GM19035 (cell line): Measurements from ENCODE around the gene PDE11A.
"Not testable (repeated sequence)": the region's sequence is repeated elsewhere in the genome, so short reads cannot be mapped to it uniquely, and the experiment has no call there.

Experiments used
- ATAC-seq: cut with Tn5 transposase; IDR thresholded peaks from one replicate; pipeline ENCODE4 v1.9.1; 2021; ENCODE audit not compliant: unreplicated experiment

PDE11A gene

GRCh38 chr2:177830881-177831386 is 241.6 kb downstream of the PDE11A start:
- ATAC-seq, result no peak

GRCh38 chr2:177828557-177828956 is 244.0 kb downstream of the PDE11A start:
- ATAC-seq, result no peak

GRCh38 chr2:177826897-177827296 is 245.7 kb downstream of the PDE11A start:
- ATAC-seq, result no peak

GRCh38 chr2:177822941-177823340 is 249.6 kb downstream of the PDE11A start:
- no peak for ATAC-seq

DNA sequence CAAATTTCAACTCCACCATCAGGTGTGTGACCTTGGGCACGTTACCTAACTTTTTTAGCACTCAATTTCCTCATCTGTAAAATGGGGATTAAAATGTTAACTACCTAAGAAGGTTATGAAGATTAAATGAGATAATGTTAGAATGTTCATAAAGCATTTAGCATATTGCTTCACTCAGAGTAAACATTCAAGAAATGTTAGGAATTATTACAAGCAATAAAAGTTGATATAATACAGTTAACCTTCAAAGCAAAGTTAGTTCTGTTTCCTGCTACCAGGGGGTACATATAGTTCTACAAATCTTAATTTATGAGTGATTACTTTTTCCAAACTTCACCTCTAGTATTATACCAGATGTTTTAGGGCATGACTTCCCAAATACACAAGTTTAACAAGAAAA is 254.2 kb downstream of the PDE11A start:
- ATAC-seq, result no peak

DNA sequence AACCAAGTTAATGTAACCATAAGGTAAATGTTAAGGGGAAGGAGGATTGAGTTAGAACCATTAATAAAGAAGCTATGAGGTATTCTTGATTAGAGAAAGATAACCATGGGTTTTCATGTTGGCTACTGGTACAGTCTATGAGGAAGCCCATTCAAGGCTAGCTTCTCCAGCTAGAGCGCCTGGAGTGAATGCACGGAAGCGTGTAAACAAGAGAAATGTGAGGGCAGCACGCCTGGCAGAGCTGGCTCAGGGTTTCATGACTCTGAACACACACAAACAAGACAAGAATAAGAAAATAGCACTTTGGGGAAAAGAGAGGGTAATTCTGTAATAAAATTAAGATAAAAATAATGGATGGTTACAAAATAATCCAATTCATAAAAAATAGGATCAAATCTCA is 255.3 kb downstream of the PDE11A start:
- ATAC-seq, result no peak

- no peak for ATAC-seq
Measured at GRCh38 chr2:177816766-177817165, 255.8 kb downstream of the PDE11A start.

GRCh38 chr2:177812713-177813396 is 259.7 kb downstream of the PDE11A start:
- ATAC-seq, result no peak

DNA sequence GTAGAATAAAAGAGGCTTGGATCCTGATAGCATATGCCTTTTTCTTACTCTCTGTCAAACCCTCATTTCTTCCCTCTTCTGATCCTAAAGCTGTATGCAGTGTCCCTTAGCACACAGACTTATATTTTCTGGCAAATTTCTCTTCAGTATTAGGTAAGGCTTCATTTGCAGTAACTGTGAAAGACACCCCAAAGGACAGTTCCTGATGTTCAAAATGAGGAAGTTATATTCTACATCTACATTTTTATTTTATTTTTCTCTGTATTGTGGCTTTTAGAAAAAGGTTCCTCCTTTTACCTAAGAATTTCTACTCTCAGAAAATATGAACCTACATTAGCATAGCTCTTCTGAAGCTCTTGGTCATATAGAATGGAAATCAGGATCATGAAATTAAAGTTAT is 261.7 kb downstream of the PDE11A start:
- no peak for ATAC-seq

GRCh38 chr2:177808984-177809809 is 263.4 kb downstream of the PDE11A start:
- ATAC-seq, result no peak

DNA sequence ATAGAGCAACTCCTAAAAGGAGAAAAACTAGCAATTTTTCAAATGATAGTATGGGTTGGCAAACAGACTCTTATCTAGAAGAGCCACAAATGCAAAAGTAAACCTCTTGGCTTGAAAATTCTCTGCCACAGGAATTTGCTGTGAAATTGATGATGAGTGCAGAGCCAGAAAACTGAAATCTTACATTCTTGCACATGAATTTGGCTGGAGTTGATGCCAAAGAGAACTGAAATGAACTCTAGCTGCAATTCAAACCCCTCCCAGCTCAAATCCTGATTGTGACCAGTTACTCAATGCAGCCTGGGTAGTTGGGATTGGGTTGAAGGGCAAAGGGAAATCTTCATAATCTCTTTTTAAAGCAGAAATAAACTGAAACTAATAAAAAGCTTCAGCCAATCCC is 266.6 kb downstream of the PDE11A start:
- no peak for ATAC-seq

GRCh38 chr2:177799531-177799930 is 273.0 kb downstream of the PDE11A start:
- ATAC-seq, result no peak

DNA sequence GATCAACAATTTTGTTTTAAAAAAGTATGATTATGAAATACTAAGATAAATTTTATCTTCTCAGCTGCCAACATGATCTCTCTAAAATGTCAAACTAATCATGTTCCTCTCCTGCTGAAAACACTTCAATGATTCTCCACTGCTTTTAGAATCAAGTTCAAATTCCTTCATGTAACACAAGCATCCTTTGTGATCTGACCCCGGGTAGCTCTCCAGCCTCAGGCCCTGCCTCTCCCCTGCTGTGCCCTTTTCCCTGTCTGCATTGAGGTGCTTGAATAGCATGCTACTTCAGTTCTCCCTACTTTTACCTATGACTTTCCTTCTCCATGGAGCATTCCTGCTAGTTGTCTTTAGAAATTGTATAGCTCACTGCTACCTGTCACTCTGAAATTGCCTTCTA is 274.8 kb downstream of the PDE11A start:
- ATAC-seq, result no peak

DNA sequence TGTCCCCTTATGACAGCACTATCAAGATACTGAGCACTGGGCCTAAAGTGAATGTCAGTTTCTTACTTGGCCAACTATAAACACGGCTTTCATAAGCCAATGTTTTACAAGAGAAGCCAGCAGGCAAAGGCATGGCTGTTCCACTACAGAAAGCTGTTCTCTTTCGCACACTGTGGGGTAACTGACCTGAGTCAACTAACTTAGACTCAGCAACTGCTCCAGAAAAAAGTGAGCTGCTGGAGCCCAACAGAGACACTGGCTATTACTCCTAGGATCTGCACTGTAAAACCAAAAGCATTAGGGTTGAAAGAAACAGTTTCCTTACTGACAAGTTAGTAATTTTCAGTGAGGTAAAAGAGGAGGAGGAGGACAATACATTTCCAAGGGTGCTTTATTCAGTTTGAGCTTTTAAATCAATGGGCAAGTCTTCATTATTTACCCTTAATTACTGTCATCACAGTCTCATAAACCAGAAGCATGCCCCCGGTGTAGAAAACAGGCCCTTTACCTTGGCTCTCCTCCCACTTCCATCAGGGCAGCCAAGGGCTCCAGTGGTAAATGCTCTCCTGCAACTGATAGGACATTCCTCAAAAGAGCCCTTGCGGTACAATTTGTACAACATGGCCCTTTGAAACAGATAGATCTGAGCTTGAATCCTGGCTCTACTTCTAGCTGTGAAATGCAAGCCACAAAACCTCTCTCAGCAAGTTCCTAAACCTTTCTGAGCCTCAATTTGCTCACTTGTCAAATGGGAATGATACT is 275.7 kb downstream of the PDE11A start:
- no peak for ATAC-seq

GRCh38 chr2:177796011-177796410 is 276.6 kb downstream of the PDE11A start:
- no peak for ATAC-seq

DNA sequence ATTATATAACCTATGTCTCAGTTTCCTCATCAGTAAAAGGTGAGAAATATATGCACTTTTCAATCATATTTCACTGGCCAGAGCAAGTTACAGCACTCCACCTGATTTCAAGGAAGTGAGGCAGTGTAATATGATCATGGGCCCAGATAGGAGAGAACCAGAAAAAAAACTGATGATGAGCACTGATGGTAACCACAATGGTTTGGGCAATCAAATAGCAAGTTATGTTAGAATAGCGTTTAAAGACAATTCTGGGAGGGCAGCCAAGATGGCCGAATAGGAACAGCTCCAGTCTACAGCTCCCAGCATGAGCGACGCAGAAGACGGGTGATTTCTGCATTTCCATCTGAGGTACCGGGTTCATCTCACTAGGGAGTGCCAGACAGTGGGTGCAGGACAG is 287.4 kb downstream of the PDE11A start:
- ATAC-seq, result not testable (repeated sequence)

GRCh38 chr2:177784745-177785067 is 287.9 kb downstream of the PDE11A start:
- ATAC-seq, result no peak

- ATAC-seq, result peak; percentile 82
Measured at GRCh38 chr2:177783835-177784744, 288.5 kb downstream of the PDE11A start.

DNA sequence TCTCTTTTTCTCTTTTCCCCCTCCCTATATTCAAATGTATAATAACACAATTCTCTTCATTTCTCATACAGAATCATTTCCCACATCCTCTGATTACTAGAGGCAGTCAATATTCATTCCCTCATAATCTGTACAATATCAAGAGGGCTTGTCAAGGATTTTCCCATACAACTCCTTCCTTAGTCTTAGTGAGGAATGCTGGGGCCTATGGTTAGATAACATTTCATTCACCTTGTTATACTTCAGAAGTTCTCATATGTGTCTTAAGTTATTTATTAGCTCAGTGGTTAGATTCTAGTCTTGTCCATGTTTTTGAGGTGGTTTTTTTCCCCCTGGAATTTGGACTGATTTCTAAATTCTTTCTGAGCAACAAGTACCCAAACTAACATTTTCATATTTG is 289.5 kb downstream of the PDE11A start:
- no peak for ATAC-seq

- no peak for ATAC-seq
Measured at GRCh38 chr2:177782613-177783012, 290.0 kb downstream of the PDE11A start.

- no peak for ATAC-seq
Measured at GRCh38 chr2:177778472-177778871, 294.1 kb downstream of the PDE11A start.
